ENCODE measurements around the gene RNASE11.

GRCh38 chr14:20557212-20557542 is 30.6 kb downstream of the RNASE11 start:
- TF ChIP-seq CTCF (IDR thresholded peaks at IDR 0.05; ENCODE audit: extremely low read depth in 1 of 2, insufficient read depth in 1 of 2, low read depth in 1 of 2, low read length in 2 of 2) (no peak), POLR2A (IDR thresholded peaks at IDR 0.05; ENCODE audit: low read depth, low read length) (no peak), EZH2 (IDR thresholded peaks at IDR 0.05; ENCODE audit: borderline replicate concordance, low read depth, low read length, severe bottlenecking) (no peak), POLR2AphosphoS5 (IDR thresholded peaks at IDR 0.05; ENCODE audit: insufficient read depth, low read depth, low read length) (no peak), MYC (IDR thresholded peaks at IDR 0.05; ENCODE audit: low read depth, low read length) (no peak), JUN (IDR thresholded peaks at IDR 0.05; ENCODE audit: borderline replicate concordance, insufficient read depth, insufficient read length, low read depth) (no peak), MAX (IDR thresholded peaks at IDR 0.05; ENCODE audit: insufficient read depth, insufficient read length) (no peak), FOS (IDR thresholded peaks at IDR 0.05; ENCODE audit: borderline replicate concordance, insufficient read depth, low read length) (no peak)
